ENCODE measurements around the gene ENTPD2.

DNA sequence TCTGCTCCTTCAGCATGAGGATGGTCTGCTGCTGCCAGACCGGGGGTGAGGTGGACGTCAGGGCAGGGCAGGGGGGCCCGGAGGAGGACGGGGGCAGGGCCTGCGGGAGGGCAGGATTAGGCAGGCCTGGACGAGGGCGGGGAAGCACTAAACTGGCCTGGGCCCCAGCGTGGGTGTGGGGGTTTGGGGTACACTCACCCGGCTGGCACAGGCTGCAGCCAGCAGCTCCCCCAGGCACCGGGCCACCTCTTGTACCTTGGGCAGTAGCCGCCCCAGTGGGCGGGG, 11.0 kb upstream of the ENTPD2 start:
- TF ChIP-seq, protein P1, sequence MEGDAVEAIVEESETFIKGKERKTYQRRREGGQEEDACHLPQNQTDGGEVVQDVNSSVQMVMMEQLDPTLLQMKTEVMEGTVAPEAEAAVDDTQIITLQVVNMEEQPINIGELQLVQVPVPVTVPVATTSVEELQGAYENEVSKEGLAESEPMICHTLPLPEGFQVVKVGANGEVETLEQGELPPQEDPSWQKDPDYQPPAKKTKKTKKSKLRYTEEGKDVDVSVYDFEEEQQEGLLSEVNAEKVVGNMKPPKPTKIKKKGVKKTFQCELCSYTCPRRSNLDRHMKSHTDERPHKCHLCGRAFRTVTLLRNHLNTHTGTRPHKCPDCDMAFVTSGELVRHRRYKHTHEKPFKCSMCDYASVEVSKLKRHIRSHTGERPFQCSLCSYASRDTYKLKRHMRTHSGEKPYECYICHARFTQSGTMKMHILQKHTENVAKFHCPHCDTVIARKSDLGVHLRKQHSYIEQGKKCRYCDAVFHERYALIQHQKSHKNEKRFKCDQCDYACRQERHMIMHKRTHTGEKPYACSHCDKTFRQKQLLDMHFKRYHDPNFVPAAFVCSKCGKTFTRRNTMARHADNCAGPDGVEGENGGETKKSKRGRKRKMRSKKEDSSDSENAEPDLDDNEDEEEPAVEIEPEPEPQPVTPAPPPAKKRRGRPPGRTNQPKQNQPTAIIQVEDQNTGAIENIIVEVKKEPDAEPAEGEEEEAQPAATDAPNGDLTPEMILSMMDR (IDR thresholded peaks at IDR 0.05 in 4 of 5, conservative IDR thresholded peaks at IDR 0.05 in 1 of 5), result no peak
- TF ChIP-seq POLR2A (IDR thresholded peaks at IDR 0.05), result no peak
